Neural crest cell (in vitro differentiated cells): ENCODE results near the gene PRKAR2B. TPM values are rescaled to one million over a fixed set of nuclear protein-coding genes. Genes with fewer than 3 reads are reported as not detected.

ENCODE experiments used
- DNase-seq: peaks from one replicate; pipeline ENCODE4 v3.0.0; 2021; ENCODE audit warnings: low read depth, mixed read lengths, low spot score
- H3K27ac Mint-ChIP-seq: one replicate; pipeline ENCODE4 v1.8.0; 2021; ENCODE audit warnings: mild to moderate bottlenecking, mixed read lengths; ENCODE audit not compliant: unreplicated experiment
- H3K27me3 Mint-ChIP-seq: 2 replicates; pipeline ENCODE4 v1.8.0; 2021; ENCODE audit warnings: low read depth, mild to moderate bottlenecking, mixed read lengths
- H3K36me3 Mint-ChIP-seq: 2 replicates; pipeline ENCODE4 v1.8.0; 2021; ENCODE audit warnings: low read depth, mild to moderate bottlenecking, mixed read lengths
- H3K4me1 Mint-ChIP-seq: 2 replicates; pipeline ENCODE4 v1.8.0; 2021; ENCODE audit warnings: mixed read lengths
- H3K4me3 Mint-ChIP-seq: one replicate; pipeline ENCODE4 v1.8.0; 2021; ENCODE audit warnings: mild to moderate bottlenecking, mixed read lengths
- H3K9me3 Mint-ChIP-seq: 2 replicates; pipeline ENCODE4 v1.8.0; 2021; ENCODE audit warnings: mixed read lengths
- CTCF ChIP-seq: fragments of 200-600 bp; sonication (generic); conservative IDR thresholded peaks from 2 replicates; pipeline ENCODE4 v1.5.0; 2021; ENCODE audit warnings: antibody characterized with exemption, mild to moderate bottlenecking
- total RNA-seq: library from RNA; stranded (reverse); gene quantifications from 2 replicates; pipeline ENCODE4 v1.2.1, GENCODE V29; 2021

The PRKAR2B gene
- total RNA-seq, 1 donor from 2014 or later, result 14.4 TPM

DNA sequence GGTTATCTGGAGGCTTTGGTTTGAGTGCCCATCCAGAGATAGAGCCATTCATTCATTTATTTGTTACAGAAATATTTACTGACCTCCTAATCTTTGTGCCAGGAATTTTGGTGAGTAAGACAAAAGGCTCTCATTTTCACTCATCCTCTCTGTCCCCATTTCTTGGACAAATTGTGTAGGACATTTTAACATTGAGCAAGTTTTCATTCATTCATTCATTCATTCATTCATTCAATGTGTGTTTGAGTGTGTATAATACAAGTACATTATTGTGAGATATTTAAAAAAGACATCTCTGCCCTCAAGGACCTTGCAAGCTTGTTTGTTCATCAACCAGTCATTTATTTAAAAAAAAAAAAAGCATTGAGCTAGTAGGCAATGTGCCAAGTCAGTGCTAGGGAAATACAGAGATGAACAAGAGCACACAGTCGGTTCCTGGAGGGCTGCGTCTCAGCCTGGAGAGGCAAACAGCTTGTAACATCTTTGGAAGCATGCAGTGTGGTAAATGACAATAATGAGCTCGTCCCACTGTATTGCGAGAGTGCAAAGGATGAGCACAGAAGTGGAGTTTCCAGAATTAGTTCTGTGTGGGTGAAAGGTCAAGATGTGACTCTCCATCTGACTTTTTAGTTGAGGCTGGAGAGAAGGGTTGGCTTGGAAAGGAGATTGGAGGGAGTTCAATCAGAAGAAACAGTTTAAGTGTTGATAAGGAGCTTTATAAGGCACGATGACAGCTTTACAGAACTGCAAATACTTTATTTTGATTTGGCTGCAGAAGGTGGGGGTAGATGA lies 73.8 kb downstream of the PRKAR2B start:
- TF ChIP-seq CTCF, result no peak
- Mint-ChIP-seq H3K4me3 (no peak overlapping the region), H3K27ac (no peak overlapping the region), H3K36me3 (no peaks in the 10 kb centered on the region), H3K9me3 (no peaks in the 10 kb centered on the region), H3K27me3 (no peaks in the 10 kb centered on the region), H3K4me1 (peaks cover 9% of the 10 kb centered on the region)
- no peak for DNase-seq

DNA sequence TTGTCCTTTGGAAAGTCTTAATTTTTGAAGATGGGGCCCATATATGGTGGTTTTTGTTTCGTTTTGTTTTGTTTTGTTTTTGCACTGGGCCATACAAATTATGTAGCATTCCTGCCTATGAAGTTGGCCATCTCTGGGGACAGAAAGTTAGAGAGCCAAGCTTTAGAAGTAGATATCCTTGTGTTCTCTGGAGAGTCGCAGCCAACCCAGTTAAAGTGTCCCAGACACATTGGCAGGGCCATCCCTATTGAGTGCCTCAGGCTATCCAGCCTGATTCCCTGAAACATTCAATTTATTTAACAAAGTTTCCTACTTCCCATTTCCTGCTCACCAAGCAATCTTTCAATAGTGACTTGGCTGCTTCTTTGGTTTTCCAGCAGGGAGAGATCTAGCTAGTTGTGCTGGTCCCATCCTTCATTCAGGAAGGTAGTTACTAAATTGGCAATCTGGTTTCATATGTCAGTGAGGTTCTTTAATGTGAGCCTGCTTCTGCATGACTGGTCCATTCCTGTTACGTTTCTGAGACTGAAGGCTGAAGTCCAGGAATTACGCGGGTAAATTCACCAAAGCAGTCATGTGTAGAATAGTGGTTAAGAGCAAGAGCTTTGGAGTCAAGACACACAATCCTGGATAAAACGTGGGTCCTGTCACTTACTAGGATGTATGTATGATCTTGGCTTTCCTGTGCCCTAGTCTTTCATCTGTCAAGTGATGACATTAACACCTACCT lies 75.0 kb downstream of the PRKAR2B start:
- no peaks in the 10 kb centered on the region for H3K36me3 Mint-ChIP-seq

GRCh38 chr7:107122486-107122911 lies 78.0 kb downstream of the PRKAR2B start:
- H3K27me3 Mint-ChIP-seq, result no peaks in the 10 kb centered on the region
- no peak overlapping the region for H3K27ac Mint-ChIP-seq
- no peak for TF ChIP-seq CTCF
- no peak for DNase-seq
- no peak overlapping the region for H3K4me3 Mint-ChIP-seq
- no peaks in the 10 kb centered on the region for H3K9me3 Mint-ChIP-seq
- no peaks in the 10 kb centered on the region for H3K36me3 Mint-ChIP-seq
- H3K4me1 Mint-ChIP-seq, result peaks cover 9% of the 10 kb centered on the region

More for the DNA sequence above, 75.0 kb downstream of the PRKAR2B start:
- Mint-ChIP-seq H3K9me3 (no peaks in the 10 kb centered on the region), H3K27me3 (no peaks in the 10 kb centered on the region), H3K27ac (no peak overlapping the region), H3K4me3 (no peak overlapping the region), H3K4me1 (peaks cover 9% of the 10 kb centered on the region)
- TF ChIP-seq CTCF, result no peak
- DNase-seq, result no peak

DNA sequence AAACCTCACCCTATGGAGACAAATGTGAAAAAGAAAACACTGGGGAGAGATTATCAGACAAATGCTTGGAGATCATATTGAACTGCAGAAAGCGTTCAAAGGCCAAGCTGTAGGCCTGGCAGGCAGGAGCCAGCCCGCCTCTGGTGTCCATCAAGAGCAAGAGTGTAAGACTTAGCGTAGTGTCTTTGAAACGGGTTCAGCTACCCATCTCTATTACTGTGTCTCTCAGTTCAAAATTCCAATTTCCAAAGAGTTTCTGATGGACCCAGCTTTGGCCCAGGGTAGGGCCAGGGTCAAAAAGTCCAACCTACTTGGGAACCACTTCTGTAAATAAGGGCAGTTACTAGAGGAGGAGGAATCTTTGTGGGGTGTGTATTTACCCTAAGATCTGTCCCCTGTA lies 78.9 kb downstream of the PRKAR2B start:
- Mint-ChIP-seq H3K27me3 (no peaks in the 10 kb centered on the region), H3K9me3 (no peaks in the 10 kb centered on the region), H3K4me1 (peaks cover 4% of the 10 kb centered on the region), H3K36me3 (no peaks in the 10 kb centered on the region), H3K27ac (no peak overlapping the region), H3K4me3 (no peak overlapping the region)
- TF ChIP-seq CTCF, result no peak
- DNase-seq, result no peak

DNA sequence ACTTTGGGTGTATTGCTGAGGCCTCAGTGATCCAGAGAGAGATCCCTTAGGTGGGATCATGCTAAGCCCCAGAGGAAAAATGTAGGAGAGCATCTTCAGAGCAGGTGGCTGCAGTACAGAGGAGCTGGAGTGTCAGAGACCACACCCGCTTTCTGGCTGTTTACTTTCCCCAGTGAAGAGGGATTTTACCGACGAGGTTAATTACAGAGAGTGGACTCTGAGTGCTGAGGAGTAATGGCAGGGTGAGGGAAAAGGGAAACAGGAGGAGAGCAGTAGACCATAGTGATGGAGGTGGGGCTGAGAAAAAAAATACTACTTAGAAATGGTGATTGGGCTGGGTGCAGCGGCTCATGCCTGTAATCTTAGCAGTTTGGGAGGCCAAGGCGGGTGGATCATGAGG lies 81.0 kb downstream of the PRKAR2B start:
- no peak for DNase-seq
- Mint-ChIP-seq H3K4me1 (peaks cover 8% of the 10 kb centered on the region), H3K27me3 (no peaks in the 10 kb centered on the region), H3K36me3 (no peaks in the 10 kb centered on the region), H3K4me3 (no peak overlapping the region), H3K27ac (no peak overlapping the region), H3K9me3 (no peaks in the 10 kb centered on the region)
- no peak for TF ChIP-seq CTCF
